K562 (cell line): ENCODE data around the gene SNCB. TPM values are rescaled to one million over a fixed set of nuclear protein-coding genes. Genes with fewer than 3 reads are reported as not detected.
A peak's percentile ranks its signal among the peaks of the same experiment; 100 is the strongest.

Source experiments
- BRD9 ChIP-seq: fragments of 450-650 bp; IDR thresholded peaks from 2 replicates; pipeline ENCODE4 v1.6.1; 2018; ENCODE audit warnings: low read depth; ENCODE audit not compliant: partially characterized antibody
- CREM ChIP-seq: IDR thresholded peaks from 2 replicates; pipeline ENCODE4 v1.6.1; 2014; ENCODE audit warnings: antibody characterized with exemption, low read depth
- FOXM1 ChIP-seq, 2 experiments: fragments of 450-650 bp in 1 of 2; sonication (generic) in 1 of 2; formaldehyde crosslinking in 1 of 2; IDR thresholded peaks; 2 replicates each; pipeline versions ENCODE4 v1.6.1 to v1.9.0; 2017 to 2022; ENCODE audit warnings: low read depth in 2 of 2, mild to moderate bottlenecking in 2 of 2, missing genetic modification reagents in 1 of 2, moderate library complexity in 1 of 2
- HDAC3 ChIP-seq: fragments of 450-650 bp; IDR thresholded peaks from 2 replicates; pipeline ENCODE4 v1.6.1; 2018; ENCODE audit warnings: borderline replicate concordance, mild to moderate bottlenecking, moderate library complexity; ENCODE audit not compliant: partially characterized antibody
- L3MBTL2 ChIP-seq: fragments of 450-650 bp; IDR thresholded peaks from 2 replicates; pipeline ENCODE4 v1.6.1; 2016; ENCODE audit warnings: mild to moderate bottlenecking, moderate library complexity
- NR0B1 ChIP-seq: fragments of 450-650 bp; IDR thresholded peaks from one replicate; pipeline ENCODE4 v1.6.1; 2018; ENCODE audit warnings: mild to moderate bottlenecking, moderate library complexity; ENCODE audit not compliant: partially characterized antibody
- NRF1 ChIP-seq, 2 experiments: fragments of 450-650 bp; IDR thresholded peaks in 1 of 2; conservative IDR thresholded peaks in 1 of 2; 2 replicates each; pipeline ENCODE4 v1.6.1; 2014; ENCODE audit warnings: mild to moderate bottlenecking in 2 of 2
- POLR3A ChIP-seq: IDR thresholded peaks from 2 replicates; pipeline ENCODE4 v1.6.1; 2011; ENCODE audit warnings: borderline replicate concordance, mild to moderate bottlenecking, moderate library complexity; ENCODE audit not compliant: insufficient read length, insufficient read depth; ENCODE audit errors: extremely low read depth
- RBM22 ChIP-seq: fragments of 200-400 bp; formaldehyde crosslinking; IDR thresholded peaks from 2 replicates; pipeline ENCODE4 v1.6.1; 2018; ENCODE audit warnings: low read length, low read depth; ENCODE audit not compliant: poor library complexity, severe bottlenecking
- REST ChIP-seq, 2 experiments: fragments of 450-650 bp; formaldehyde crosslinking in 1 of 2; IDR thresholded peaks; 2 replicates each; pipeline versions ENCODE4 v1.4.0 to v1.6.1; 2014 to 2020; ENCODE audit warnings: mild to moderate bottlenecking in 2 of 2, borderline replicate concordance in 1 of 2, low read depth in 1 of 2
- RFX7 ChIP-seq: fragments of 250-450 bp; sonication (Bioruptor Pico); IDR thresholded peaks from 2 replicates; pipeline ENCODE4 v1.5.1; 2021; ENCODE audit warnings: mild to moderate bottlenecking
- ZBTB33 ChIP-seq: sonication (generic); formaldehyde crosslinking; IDR thresholded peaks from 2 replicates; pipeline ENCODE4 v1.8.1; 2023; ENCODE audit warnings: mild to moderate bottlenecking, missing genetic modification reagents
- ZBTB34 ChIP-seq: fragments of 250-450 bp; sonication (Bioruptor Pico); IDR thresholded peaks from 2 replicates; pipeline ENCODE4 v1.8.0; 2021; ENCODE audit warnings: mild to moderate bottlenecking, moderate library complexity
- ZNF41 ChIP-seq: fragments of 250-450 bp; sonication (Bioruptor Pico); conservative IDR thresholded peaks from 2 replicates; pipeline ENCODE4 v1.4.0; 2020; ENCODE audit warnings: mild to moderate bottlenecking
- polyA plus RNA-seq, 8 experiments: library from polyadenylated mRNA; depleted of rRNA in 4 of 8; stranded (reverse) in 5 of 8; unstranded in 3 of 8; fragments of >200 nt; fragmentation: Nextera tagmentation in 2 of 8; fragmentation: Illumina TruSeq in 1 of 8; extraction: Ambion mirVana in 2 of 8; extraction: Trizol in 1 of 8; gene quantifications; 2 replicates each; pipeline versions ENCODE4 v1.2.1 to v1.2.3, GENCODE V29; 2011 to 2014; ENCODE audit warnings: inconsistent platforms in 1 of 8, missing spikeins in 1 of 8
- total RNA-seq, 7 experiments: library from RNA; depleted of rRNA in 6 of 7; stranded (reverse); fragments of >200 nt in 6 of 7; fragmentation: Illumina TruSeq in 2 of 7; extraction: Trizol in 2 of 7; gene quantifications; 2 replicates each; pipeline versions ENCODE4 v1.2.1 to v1.2.3, GENCODE V29; 2011 to 2021; ENCODE audit warnings: low replicate concordance in 1 of 7

Gene SNCB
- total and polyA plus RNA-seq, 9 of the 15 experiments (the other 6 are each of a cell fraction or from before 2014, with no cell fraction given) = not detected

GRCh38 chr5:176578391-176578808 lies 51.9 kb downstream of the SNCB start (continued):
- TF ChIP-seq ZNF41 (CRISPR knock-in tag) = no peak
- no peak for TF ChIP-seq BRD9
- no peak for TF ChIP-seq NRF1 (conservative IDR thresholded peaks at IDR 0.05 in 1 of 2, IDR thresholded peaks at IDR 0.05 in 1 of 2)
- TF ChIP-seq ZBTB34 (CRISPR knock-in tag) = no peak
- peak; percentile 67 for TF ChIP-seq ZBTB33
- TF ChIP-seq NR0B1 = no peak
- peak; percentile 50; the same call in 1 of the 2 replicates for TF ChIP-seq REST (IDR thresholded peaks at IDR 0.05; ENCODE audit: borderline replicate concordance)
- no peak for TF ChIP-seq REST (CRISPR knock-in tag; IDR thresholded peaks at IDR 0.05; ENCODE audit: low read depth)
- TF ChIP-seq RBM22 = no peak
- no peak for TF ChIP-seq RFX7 (CRISPR knock-in tag)
- TF ChIP-seq FOXM1 (IDR thresholded peaks at IDR 0.05; ENCODE audit: low read depth) = no peak
- TF ChIP-seq FOXM1 (CRISPR knock-in tag; IDR thresholded peaks at IDR 0.05; ENCODE audit: low read depth) = 0 out of 2 replicates have a peak, but pooled peaks have one; percentile 34
- peak; percentile 59 for TF ChIP-seq L3MBTL2
- peak; percentile 66 for TF ChIP-seq CREM
- TF ChIP-seq HDAC3 = no peak
- no peak for TF ChIP-seq POLR3A
